Stimulated activated CD8-positive, alpha-beta memory T cell treated with anti-CD3 and anti-CD28 coated beads, Interleukin-4, amount 100 ng/mL, for 4 hours (primary cell): Measurements from ENCODE around the gene CTAGE8.
"Not testable (repeated sequence)": the region's sequence is repeated elsewhere in the genome, so short reads cannot be mapped to it uniquely, and the experiment has no call there.

Experiments
- DNase-seq, 2 donors: peaks; one replicate each; pipeline ENCODE4 v3.0.0-alpha.2; 2020; ENCODE audit warnings: low read depth in 2 of 2, low spot score in 1 of 2

CTAGE8 gene

GRCh38 chr7:144269188-144269587, at the start of gene CTAGE8:
Gene CTAGE8, minus strand, starts transcription at chr7:144269288. Its CDS starts 38 bp downstream, at chr7:144269250.
- not testable (repeated sequence) for DNase-seq

GRCh38 chr7:144317537-144317936, 48.4 kb upstream of the CTAGE8 start:
- DNase-seq, result not testable (repeated sequence)

GRCh38 chr7:144311872-144312469, 42.9 kb upstream of the CTAGE8 start, which contains the start of gene OR2A1:
Gene OR2A1, plus strand, starts transcription at chr7:144312419. Its CDS starts 5,706 bp downstream, at chr7:144318125.
- not testable (repeated sequence) for DNase-seq

GRCh38 chr7:144311218-144311617, 42.1 kb upstream of the CTAGE8 start:
- not testable (repeated sequence) for DNase-seq

- DNase-seq, result not testable (repeated sequence)
Observed at GRCh38 chr7:144309702-144310101, 40.6 kb upstream of the CTAGE8 start.

GRCh38 chr7:144305156-144305555, 36.1 kb upstream of the CTAGE8 start:
- not testable (repeated sequence) for DNase-seq

GRCh38 chr7:144303607-144304006, 34.5 kb upstream of the CTAGE8 start:
- DNase-seq, result not testable (repeated sequence)

- not testable (repeated sequence) for DNase-seq
Observed at GRCh38 chr7:144302578-144303303, 33.7 kb upstream of the CTAGE8 start.

- DNase-seq, result not testable (repeated sequence)
Observed at GRCh38 chr7:144293794-144294499, 24.9 kb upstream of the CTAGE8 start.

- not testable (repeated sequence) for DNase-seq
Observed at GRCh38 chr7:144292384-144293161, 23.5 kb upstream of the CTAGE8 start.

- DNase-seq, result not testable (repeated sequence)
Observed at GRCh38 chr7:144291607-144292006, 22.5 kb upstream of the CTAGE8 start.

- DNase-seq, result not testable (repeated sequence)
Observed at GRCh38 chr7:144287171-144287784, 18.2 kb upstream of the CTAGE8 start.

GRCh38 chr7:144283716-144284115, 14.6 kb upstream of the CTAGE8 start:
- not testable (repeated sequence) for DNase-seq

- DNase-seq, result not testable (repeated sequence)
Observed at GRCh38 chr7:144282490-144282889, 13.4 kb upstream of the CTAGE8 start.

GRCh38 chr7:144281981-144282380, 12.9 kb upstream of the CTAGE8 start:
- not testable (repeated sequence) for DNase-seq

GRCh38 chr7:144280010-144280409, 10.9 kb upstream of the CTAGE8 start:
- not testable (repeated sequence) for DNase-seq

- not testable (repeated sequence) for DNase-seq
Observed at GRCh38 chr7:144275281-144275680, 6.2 kb upstream of the CTAGE8 start.

GRCh38 chr7:144264692-144265091, 4.4 kb downstream of the CTAGE8 start, which contains the start of gene OR2A7:
Gene OR2A7, minus strand, starts transcription at chr7:144264792. Its CDS starts 5,164 bp downstream, at chr7:144259628.
- not testable (repeated sequence) for DNase-seq

GRCh38 chr7:144262128-144262527, 7.0 kb downstream of the CTAGE8 start:
- DNase-seq, result not testable (repeated sequence)

- not testable (repeated sequence) for DNase-seq
Observed at GRCh38 chr7:144259067-144259466, 10.0 kb downstream of the CTAGE8 start.
